Dedifferentiated amniotic fluid mesenchymal stem cell (primary cell): Measurements from ENCODE around the gene NGEF.

Source experiments
- DNase-seq: peaks from one replicate; pipeline ENCODE4 v3.0.0-alpha.2; 2016; ENCODE audit errors: extremely low spot score

The NGEF gene

GRCh38 chr2:233044974-233045605 lies 32.0 kb upstream of the NGEF start:
- DNase-seq, result no peak

GRCh38 chr2:233042549-233042948 lies 29.5 kb upstream of the NGEF start:
- no peak for DNase-seq

DNA sequence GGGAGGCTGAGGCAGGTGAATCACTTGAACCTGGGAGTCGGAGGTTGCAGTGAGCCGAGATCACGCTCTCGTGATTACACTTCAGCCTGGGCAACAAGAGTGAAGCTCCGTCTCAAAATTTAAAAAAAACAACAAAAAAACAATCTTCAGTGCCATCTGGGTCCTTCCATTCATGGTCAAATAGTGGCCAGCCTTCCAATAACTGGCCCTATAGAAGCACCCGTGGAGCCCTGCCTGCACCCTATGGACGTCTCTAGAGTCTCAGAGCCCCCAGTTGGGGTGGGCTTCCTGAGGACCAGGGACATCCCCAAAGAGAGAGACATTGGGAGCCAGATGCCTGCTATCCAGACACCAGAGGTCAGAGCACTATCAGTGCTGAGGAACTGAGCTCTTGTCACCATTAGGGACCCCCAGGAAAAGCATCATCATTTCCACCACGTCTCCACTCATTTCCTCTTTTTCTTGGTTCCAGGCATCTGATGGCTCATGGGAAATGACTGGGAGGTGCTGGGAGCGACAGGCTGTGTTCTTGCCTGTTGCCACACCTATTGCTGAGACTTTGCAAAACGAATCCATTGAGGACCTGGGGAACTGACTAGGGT lies 28.8 kb upstream of the NGEF start:
- no peak for DNase-seq

DNA sequence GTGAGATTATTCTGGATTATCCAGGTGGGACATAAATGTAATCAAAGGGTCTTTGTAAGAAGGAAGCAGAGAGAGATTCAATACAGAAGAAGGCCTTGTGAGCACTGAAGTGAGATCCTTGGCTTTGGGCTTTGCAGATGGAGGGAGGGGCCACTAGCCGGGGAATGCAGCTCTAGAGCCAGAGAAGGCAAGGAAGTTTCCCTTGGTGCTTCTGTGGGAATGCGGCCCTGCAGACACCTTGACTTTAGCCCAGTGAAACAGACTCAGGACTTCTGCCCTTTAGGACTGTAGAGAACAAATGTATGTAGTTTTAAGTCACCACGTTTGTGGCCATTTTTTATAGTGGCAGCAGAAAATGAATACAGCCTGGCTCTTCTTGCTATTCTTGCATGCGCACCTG lies 27.5 kb upstream of the NGEF start:
- no peak for DNase-seq

DNA sequence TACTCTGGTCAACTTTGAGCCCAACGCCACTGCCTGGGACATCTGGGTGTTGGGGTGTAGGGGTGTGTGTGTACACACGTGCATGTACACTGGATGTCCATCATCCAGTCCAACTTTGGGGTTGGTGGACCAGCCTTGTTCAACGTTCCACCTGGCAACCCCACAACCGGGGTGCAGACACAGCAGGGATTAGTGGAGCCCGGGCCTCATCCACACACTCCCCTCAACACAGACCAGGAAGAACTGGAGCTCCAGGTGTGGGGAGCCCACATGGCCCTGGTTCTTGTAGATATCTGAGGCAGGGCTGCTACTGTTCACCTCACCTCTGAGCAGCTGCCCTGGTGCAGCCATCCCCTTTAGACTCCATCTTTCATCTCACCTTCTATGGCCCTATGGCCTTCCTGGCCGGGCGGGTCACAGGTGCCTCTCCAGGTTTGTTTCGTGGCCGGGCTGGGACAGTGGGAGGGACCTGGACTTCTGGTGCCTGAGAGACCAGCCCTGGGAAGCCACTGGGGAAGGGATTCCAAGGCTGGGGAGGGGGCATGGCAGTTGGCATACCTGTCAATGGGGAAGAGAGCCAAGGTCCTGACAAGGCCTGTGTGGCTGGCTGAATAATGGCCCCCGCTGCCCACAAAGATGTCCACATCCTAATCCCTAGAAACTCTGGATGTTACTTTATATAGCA lies 26.9 kb upstream of the NGEF start:
- DNase-seq, result no peak

DNA sequence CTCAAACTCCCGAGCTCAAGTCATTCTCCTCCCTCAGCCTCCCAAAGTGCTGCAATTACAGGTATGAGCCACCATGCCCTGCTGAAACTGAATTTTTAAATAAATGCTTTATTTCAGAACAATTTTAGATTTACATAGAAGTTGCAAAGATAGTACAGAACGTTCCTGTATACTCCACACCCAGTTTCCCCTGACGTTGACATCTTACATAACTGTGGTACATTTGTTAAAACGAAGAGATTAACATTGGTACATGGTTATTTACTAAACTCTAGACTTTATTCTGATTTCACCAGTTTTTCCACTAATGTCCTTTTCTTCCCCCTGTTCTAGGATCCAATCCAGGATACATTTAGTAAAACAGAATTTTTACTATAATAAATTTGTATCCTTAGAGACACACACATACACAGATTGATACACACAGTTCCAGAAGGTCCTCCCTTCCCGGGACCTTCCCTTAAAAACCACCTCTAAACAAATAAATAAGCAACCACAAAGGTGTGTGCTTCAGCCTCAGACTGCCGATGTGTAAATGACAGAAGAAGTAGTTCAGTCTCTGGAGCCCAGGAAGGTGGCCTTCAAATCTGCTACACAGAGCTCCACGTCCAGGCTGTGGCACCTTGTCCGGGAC lies 26.3 kb upstream of the NGEF start:
- no peak for DNase-seq

DNA sequence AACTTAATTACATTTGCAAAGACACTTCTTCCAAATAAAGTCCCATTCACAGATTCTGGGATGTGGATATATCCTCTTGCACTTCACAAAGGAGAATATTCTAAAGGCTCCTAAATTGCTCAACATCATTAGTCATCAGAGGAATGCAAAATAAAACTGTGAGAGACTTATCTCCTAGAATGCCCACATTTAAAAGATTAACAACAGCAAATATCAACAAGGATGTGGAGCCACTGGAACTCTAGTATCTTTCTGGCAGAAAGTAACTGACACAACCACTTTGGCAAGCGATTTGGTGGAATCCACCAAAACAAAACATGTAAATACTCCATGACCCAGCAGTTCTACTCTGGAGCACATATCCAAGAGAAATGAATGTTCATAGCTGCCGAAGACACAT lies 24.0 kb upstream of the NGEF start:
- no peak for DNase-seq

GRCh38 chr2:233036162-233036838 lies 23.2 kb upstream of the NGEF start:
- DNase-seq, result no peak

DNA sequence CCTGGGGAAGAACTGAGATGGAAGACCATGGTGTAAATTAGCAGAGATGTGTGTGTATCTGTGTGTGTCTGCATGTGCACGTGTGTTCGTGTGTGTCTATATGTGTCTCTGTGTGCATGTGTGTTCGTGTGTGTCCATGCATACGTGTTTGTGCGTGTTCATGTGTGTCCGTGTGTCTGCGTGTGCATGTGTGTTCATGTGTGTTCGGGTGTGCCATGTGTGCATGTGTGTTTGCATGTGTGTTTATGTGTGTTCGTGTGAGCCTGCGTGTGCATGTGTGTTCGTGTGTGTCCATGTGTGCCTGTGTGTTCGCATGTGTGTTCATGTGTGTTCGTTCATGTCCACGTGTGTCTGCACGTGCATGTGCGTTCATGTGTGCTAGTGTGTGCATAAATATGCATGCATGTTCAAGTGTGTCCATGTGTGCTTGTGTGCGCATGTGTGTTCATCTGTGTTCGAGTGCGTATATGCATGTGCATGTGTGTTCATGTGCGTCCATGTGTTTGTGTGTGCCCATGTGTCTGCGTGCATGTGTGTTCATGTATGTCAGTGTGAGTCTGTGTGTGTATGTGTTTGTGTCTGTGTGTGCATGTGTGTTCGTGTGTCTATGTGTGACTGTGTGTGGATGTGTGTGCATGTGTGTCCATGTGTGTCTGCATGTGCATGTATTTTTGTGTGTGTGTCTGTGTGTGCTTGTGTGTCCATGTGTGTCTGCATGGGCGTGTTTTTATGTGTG lies 22.5 kb upstream of the NGEF start:
- no peak for DNase-seq

DNA sequence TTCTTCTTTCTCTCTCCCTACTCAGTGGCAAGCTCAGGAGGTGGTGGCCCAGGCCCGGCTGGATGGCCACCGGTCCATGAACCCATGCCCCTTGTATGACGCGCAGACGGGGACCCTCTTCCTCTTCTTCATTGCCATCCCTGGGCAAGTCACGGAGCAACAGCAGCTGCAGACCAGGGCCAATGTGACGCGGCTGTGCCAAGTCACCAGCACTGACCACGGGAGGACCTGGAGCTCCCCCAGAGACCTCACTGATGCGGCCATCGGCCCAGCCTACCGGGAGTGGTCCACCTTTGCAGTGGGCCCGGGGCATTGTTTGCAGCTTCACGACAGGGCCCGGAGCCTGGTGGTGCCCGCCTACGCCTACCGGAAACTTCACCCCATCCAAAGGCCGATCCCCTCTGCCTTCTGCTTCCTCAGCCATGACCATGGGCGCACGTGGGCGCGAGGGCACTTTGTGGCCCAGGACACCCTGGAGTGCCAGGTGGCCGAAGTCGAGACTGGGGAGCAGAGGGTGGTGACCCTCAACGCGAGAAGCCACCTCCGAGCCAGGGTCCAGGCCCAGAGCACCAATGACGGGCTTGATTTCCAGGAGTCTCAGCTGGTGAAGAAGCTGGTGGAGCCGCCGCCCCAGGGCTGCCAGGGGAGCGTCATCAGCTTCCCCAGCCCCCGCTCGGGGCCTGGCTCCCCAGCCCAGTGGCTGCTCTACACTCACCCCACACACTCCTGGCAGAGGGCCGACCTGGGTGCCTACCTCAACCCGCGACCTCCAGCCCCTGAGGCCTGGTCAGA lies 21.2 kb upstream of the NGEF start:
- DNase-seq, result no peak

DNA sequence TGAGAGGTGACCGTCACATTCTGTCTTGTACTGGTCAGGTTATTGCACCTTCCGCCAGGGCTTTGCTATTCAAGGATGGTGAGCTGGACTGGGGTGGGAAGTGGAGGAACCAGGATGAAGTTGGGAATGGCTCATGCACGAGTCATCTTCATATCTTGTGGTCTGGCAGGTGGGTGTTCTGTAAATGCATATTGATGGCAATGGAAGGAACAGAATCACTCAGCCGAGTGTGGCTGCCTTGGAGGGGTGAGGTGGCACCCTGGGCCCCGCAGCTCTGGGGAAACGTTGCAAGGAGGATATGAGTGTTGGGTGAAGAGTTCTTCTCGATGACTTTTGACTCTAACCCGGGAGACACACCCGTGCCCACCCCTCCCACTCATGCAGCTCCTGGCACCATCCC lies 20.6 kb upstream of the NGEF start:
- DNase-seq, result no peak

GRCh38 chr2:233032551-233033320 lies 19.7 kb upstream of the NGEF start, which contains the start of gene NEU2:
TSS of gene NEU2 (plus strand) at chr2:233032672. CDS start at chr2:233032672, 0 bp downstream.
- no peak for DNase-seq

DNA sequence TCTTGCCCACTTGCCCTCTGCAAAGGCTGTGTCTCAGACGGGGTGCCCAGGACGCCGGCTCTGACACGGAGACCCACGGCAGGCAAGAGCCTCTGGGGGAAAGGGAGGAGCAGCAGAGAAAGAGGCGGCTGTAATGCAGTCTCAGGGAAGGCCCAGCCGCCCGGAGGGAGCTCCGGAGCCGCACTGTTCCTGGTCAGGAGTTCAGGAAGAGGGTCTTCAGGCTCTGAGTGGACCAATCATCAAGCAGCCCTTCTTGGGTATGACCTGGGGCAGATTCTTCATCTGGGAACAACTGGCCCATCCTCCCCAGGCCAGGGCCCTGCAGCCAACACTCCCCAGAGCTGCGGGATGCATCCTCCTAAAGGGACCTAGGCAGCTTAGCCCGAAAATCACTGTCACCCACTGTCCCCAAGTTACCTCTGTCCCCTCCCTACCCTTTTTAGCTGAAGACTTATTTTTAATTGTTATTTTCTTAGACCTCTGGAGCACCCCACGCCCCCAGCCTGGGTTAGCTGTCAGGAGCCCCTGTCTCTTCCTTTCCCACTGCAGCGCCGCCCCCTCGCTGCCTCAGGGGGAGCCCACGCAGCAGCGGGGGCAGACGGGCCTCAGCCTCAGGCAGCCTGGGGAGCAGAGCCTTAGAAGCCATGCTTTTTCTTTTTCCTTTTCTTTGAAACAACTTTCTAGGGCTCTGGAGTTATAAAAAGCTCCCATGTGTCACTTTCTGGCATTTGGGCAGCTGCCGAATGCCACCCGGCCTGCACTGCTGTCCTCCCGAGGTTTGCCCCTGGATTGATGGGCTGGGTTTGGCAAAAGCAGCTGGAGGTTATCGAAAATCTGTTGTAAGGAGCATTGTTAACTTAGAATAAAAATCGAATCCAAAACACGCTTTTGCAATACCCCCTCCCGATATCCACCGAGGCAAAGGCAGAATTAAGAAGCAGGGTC lies 18.8 kb upstream of the NGEF start:
- no peak for DNase-seq

DNA sequence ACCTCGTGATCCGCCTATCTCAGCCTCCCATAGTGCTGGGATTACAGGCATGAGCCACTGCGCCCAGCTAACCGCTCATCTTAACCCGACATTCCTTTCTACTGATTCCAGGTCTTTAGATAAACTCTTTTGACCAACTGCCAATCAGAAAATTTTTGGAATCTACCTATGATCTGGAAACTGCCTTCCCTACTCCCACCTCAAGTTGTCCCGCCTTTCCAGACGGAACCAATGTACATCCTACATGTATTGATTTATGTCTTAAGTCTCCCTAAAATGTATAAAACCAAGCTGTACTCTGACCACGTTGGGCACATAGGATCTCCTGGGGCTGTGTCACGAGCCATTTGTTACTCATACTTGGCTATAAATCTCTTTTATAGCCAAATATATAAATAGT lies 16.3 kb upstream of the NGEF start:
- no peak for DNase-seq

DNA sequence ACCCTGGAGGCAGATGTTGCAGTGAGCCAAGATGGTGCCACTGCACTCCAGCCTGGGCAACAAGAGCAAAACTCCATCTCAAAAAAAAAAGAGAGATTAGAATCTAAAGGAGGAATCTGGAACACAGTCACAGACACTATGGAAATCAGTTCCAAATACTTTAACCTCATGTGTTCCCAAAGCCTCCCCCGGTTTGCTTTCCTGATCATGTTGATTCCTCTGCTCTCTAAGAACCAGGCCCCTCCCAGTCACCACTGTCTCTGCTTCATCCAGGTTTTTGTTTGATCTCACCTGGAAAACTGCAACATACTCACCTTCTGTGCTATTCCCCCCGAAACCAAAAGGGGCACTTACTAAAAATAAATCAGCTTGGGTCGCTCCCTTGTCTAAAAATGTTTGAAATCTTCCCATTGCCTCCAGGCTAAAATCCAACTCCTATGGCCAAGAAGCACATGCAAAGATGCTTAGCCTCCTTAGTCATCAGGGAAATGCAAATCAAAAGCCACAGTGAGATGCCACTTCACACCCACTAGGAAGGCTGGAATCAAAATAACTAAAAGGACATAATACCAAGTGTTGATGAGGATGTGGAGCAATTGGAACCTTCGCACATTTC lies 13.2 kb upstream of the NGEF start:
- DNase-seq, result peak; percentile 55

GRCh38 chr2:233025706-233026105 lies 12.7 kb upstream of the NGEF start:
- no peak for DNase-seq

- no peak for DNase-seq
These were observed 10.8 kb upstream of the NGEF start for GRCh38 chr2:233023761-233024410.
